H1 (cell line): Measurements from ENCODE around the gene SCAND1. TPM values are rescaled to one million over a fixed set of nuclear protein-coding genes. Genes with fewer than 3 reads are reported as not detected.

ENCODE experiments used
- BACH1 ChIP-seq: IDR thresholded peaks from 2 replicates; pipeline ENCODE4 v1.6.1; 2012; ENCODE audit warnings: low read length, improper control_type of control experiment
- CBX8 ChIP-seq: fragments of 300-800, 300-1000 bp; sonication (generic); IDR thresholded peaks from 2 replicates; pipeline ENCODE4 v1.7.1; 2016; ENCODE audit warnings: low read depth, low read length, borderline replicate concordance
- HDAC2 ChIP-seq, 2 experiments: fragments of 300-600 bp in 1 of 2; sonication (generic) in 1 of 2; IDR thresholded peaks; 2 replicates each; pipeline ENCODE4 v1.6.1; 2011 to 2012; ENCODE audit warnings: low read depth in 2 of 2, low read length in 2 of 2, mild to moderate bottlenecking in 2 of 2, moderate library complexity in 2 of 2, borderline replicate concordance in 1 of 2, inconsistent platforms in 1 of 2
- HDAC6 ChIP-seq: IDR thresholded peaks from one replicate; pipeline ENCODE4 v1.7.1; 2012; ENCODE audit warnings: low read depth, mild to moderate bottlenecking, inconsistent platforms, low read length, moderate library complexity
- JUN ChIP-seq: IDR thresholded peaks from 2 replicates; pipeline ENCODE4 v1.6.1; 2011; ENCODE audit warnings: low read depth, mild to moderate bottlenecking, improper control_type of control experiment, low read length
- KDM5A ChIP-seq: fragments of 200-600 bp; IDR thresholded peaks from 2 replicates; pipeline ENCODE4 v1.7.1; 2012; ENCODE audit warnings: mild to moderate bottlenecking, low read length, inconsistent platforms, mixed read lengths
- NRF1 ChIP-seq: IDR thresholded peaks from 2 replicates; pipeline ENCODE4 v1.6.1; 2011; ENCODE audit warnings: mild to moderate bottlenecking, low read depth, low read length, improper control_type of control experiment
- SAP30 ChIP-seq: fragments of 300-600 bp; sonication (generic); IDR thresholded peaks from 2 replicates; pipeline ENCODE4 v1.7.1; 2012; ENCODE audit warnings: low read length, moderate library complexity, mild to moderate bottlenecking, inconsistent platforms; ENCODE audit not compliant: insufficient read depth, insufficient replicate concordance
- SIX5 ChIP-seq: IDR thresholded peaks from 2 replicates; pipeline ENCODE4 v1.6.1; 2011; ENCODE audit warnings: mild to moderate bottlenecking, low read depth, low read length
- ZNF274 ChIP-seq: IDR thresholded peaks from 2 replicates; pipeline ENCODE4 v1.7.0; 2012; ENCODE audit warnings: low read length, borderline replicate concordance; ENCODE audit errors: extremely low read depth
- polyA plus RNA-seq, 7 experiments: library from polyadenylated mRNA; depleted of rRNA in 3 of 7; stranded (reverse) in 5 of 7; unstranded in 2 of 7; fragments of >200 nt in 5 of 7; fragments of 200-250 nt in 2 of 7; gene quantifications; 1 replicate in 5 of 7; 2 replicates in 1 of 7; 4 replicates in 1 of 7; pipeline versions ENCODE4 v1.2.1 to v1.2.3, GENCODE V29; 2011 to 2013; ENCODE audit warnings: missing spikeins in 2 of 7, mixed read lengths in 2 of 7
- total RNA-seq: library from RNA; stranded (reverse); fragmentation: NEBNext Ultra II Directional; extraction: Animal tissue kit (Norgen Biotek cat#: 25700); gene quantifications from 2 replicates; pipeline ENCODE4 v1.2.1, GENCODE V29; 2021
- TF ChIP-seq, protein P1 (sequence below): fragments of 300-600 bp; sonication (generic); IDR thresholded peaks from 2 replicates; pipeline ENCODE4 v1.7.1; 2012; ENCODE audit warnings: low read length, moderate library complexity, mild to moderate bottlenecking, inconsistent platforms; ENCODE audit not compliant: insufficient replicate concordance

Gene SCAND1
- total and polyA plus RNA-seq, 2 of the 8 experiments (the other 6 are each of a cell fraction or from before 2014, with no cell fraction given) = 73.1 to 83.7 TPM

DNA sequence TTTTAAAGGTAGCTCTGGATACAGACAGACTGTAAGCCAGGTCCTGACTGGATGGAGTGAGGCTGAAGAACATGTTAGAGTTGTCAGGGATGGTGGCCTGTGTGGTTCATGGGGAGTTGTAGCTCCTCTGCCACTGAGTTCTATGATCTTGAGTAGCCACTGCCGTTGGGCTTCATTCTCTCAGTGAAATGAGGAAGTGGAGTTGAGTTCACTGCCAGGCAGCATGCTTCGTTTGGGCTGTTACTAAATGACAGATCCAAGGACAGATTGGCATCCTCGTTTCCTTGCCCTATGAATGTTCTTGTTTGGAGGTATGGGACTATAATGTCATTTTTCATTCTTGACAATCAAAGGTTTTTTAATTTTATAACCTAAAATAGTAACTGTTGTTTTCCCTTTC lies 37.2 kb downstream of the SCAND1 start (continued):
- TF ChIP-seq, protein P1, sequence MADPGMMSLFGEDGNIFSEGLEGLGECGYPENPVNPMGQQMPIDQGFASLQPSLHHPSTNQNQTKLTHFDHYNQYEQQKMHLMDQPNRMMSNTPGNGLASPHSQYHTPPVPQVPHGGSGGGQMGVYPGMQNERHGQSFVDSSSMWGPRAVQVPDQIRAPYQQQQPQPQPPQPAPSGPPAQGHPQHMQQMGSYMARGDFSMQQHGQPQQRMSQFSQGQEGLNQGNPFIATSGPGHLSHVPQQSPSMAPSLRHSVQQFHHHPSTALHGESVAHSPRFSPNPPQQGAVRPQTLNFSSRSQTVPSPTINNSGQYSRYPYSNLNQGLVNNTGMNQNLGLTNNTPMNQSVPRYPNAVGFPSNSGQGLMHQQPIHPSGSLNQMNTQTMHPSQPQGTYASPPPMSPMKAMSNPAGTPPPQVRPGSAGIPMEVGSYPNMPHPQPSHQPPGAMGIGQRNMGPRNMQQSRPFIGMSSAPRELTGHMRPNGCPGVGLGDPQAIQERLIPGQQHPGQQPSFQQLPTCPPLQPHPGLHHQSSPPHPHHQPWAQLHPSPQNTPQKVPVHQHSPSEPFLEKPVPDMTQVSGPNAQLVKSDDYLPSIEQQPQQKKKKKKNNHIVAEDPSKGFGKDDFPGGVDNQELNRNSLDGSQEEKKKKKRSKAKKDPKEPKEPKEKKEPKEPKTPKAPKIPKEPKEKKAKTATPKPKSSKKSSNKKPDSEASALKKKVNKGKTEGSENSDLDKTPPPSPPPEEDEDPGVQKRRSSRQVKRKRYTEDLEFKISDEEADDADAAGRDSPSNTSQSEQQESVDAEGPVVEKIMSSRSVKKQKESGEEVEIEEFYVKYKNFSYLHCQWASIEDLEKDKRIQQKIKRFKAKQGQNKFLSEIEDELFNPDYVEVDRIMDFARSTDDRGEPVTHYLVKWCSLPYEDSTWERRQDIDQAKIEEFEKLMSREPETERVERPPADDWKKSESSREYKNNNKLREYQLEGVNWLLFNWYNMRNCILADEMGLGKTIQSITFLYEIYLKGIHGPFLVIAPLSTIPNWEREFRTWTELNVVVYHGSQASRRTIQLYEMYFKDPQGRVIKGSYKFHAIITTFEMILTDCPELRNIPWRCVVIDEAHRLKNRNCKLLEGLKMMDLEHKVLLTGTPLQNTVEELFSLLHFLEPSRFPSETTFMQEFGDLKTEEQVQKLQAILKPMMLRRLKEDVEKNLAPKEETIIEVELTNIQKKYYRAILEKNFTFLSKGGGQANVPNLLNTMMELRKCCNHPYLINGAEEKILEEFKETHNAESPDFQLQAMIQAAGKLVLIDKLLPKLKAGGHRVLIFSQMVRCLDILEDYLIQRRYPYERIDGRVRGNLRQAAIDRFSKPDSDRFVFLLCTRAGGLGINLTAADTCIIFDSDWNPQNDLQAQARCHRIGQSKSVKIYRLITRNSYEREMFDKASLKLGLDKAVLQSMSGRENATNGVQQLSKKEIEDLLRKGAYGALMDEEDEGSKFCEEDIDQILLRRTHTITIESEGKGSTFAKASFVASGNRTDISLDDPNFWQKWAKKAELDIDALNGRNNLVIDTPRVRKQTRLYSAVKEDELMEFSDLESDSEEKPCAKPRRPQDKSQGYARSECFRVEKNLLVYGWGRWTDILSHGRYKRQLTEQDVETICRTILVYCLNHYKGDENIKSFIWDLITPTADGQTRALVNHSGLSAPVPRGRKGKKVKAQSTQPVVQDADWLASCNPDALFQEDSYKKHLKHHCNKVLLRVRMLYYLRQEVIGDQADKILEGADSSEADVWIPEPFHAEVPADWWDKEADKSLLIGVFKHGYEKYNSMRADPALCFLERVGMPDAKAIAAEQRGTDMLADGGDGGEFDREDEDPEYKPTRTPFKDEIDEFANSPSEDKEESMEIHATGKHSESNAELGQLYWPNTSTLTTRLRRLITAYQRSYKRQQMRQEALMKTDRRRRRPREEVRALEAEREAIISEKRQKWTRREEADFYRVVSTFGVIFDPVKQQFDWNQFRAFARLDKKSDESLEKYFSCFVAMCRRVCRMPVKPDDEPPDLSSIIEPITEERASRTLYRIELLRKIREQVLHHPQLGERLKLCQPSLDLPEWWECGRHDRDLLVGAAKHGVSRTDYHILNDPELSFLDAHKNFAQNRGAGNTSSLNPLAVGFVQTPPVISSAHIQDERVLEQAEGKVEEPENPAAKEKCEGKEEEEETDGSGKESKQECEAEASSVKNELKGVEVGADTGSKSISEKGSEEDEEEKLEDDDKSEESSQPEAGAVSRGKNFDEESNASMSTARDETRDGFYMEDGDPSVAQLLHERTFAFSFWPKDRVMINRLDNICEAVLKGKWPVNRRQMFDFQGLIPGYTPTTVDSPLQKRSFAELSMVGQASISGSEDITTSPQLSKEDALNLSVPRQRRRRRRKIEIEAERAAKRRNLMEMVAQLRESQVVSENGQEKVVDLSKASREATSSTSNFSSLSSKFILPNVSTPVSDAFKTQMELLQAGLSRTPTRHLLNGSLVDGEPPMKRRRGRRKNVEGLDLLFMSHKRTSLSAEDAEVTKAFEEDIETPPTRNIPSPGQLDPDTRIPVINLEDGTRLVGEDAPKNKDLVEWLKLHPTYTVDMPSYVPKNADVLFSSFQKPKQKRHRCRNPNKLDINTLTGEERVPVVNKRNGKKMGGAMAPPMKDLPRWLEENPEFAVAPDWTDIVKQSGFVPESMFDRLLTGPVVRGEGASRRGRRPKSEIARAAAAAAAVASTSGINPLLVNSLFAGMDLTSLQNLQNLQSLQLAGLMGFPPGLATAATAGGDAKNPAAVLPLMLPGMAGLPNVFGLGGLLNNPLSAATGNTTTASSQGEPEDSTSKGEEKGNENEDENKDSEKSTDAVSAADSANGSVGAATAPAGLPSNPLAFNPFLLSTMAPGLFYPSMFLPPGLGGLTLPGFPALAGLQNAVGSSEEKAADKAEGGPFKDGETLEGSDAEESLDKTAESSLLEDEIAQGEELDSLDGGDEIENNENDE = no peak
- no peak for TF ChIP-seq HDAC2 (IDR thresholded peaks at IDR 0.05; ENCODE audit: borderline replicate concordance in 1 of 2, low read depth in 2 of 2, low read length in 2 of 2)
- TF ChIP-seq HDAC6 = no peak
- no peak for TF ChIP-seq NRF1
- TF ChIP-seq ZNF274 = no peak
- TF ChIP-seq KDM5A = no peak
- no peak for TF ChIP-seq SAP30
- TF ChIP-seq BACH1 = no peak
- TF ChIP-seq SIX5 = no peak
- no peak for TF ChIP-seq JUN
- TF ChIP-seq CBX8 = no peak
- TF ChIP-seq, all 59 proteins: peak for 0
